ENCODE results near the gene WWC2.

WWC2 gene

DNA sequence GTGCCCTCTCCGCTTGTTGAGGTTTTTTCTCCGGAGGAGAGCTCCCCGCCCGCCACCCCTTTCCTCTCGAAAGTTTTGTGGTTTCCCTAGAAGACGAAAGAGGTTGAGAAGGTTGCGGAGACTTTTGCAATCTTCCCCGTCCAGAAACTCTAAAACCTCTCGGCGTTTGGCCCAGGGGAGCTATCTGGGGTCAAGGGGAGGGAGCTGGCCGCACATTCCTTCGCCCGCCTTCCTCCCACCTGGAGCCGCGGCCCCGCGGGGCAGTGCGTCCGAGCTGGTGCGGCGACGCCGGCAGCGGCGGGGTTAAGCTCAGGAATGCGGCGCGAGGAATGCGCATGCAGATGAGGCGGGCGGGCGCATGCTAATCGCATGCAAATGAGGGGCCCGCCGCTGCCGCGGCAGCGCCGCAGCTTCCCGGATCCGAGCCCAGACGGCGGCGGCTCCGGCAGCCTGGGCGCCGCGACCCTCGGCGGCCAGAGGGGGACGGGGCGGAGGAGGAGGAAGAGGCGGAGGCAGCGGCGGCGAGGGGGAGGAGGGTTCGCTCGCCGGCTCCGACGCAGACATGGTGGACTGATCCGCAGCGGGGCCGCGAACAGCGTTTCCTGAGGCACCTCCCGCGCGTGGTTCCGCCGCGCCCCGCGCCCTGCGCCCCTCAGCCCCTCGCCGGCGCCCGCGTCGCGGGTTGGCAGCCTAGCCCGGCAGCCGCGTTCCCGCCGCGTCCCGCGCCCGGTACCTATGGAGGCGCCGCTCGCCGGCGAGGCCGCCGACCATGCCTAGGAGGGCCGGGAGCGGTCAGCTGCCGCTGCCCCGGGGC lies at the start of gene WWC2:
Gene WWC2 (plus strand): TSS at position 535 of the 814 bp plus-strand sequence. CDS start 235 bp downstream, at position 770.
- Histone ChIP-seq H3K27me3 (ENCODE audit: insufficient read depth, low read length, poor library complexity) (no peaks in the 10 kb centered on the region), H3K36me3 (ENCODE audit: insufficient read depth, low read length) (no peaks in the 10 kb centered on the region), H4K20me1 (ENCODE audit: insufficient read depth, low read length) (no peaks in the 10 kb centered on the region), H3K9me3 (ENCODE audit: insufficient read depth, low read length, severe bottlenecking) (no peaks in the 10 kb centered on the region), H3K4me2 (ENCODE audit: insufficient read depth, low read length) (no peak within 1 kb of the TSS), H3K4me3 (ENCODE audit: low read depth in 1 of 2, low read length in 2 of 2) (no peak within 1 kb of the TSS), H2AFZ (ENCODE audit: low read depth, low read length) (no peak within 1 kb of the TSS), H3K27ac (ENCODE audit: low read length) (no peak within 1 kb of the TSS), H3K9ac (ENCODE audit: low read depth, low read length) (no peak within 1 kb of the TSS), H3K79me2 (ENCODE audit: insufficient read depth, low read length) (no peaks in the 10 kb centered on the region), H3K4me1 (ENCODE audit: insufficient read depth, low read length) (no peaks in the 10 kb centered on the region)
- no peak for ATAC-seq (ENCODE audit: insufficient read depth, low read depth)
- no peak for DNase-seq
- no peak for TF ChIP-seq EZH2 (IDR thresholded peaks at IDR 0.05; ENCODE audit: borderline replicate concordance, low read depth, low read length, severe bottlenecking)
- TF ChIP-seq, protein P1, sequence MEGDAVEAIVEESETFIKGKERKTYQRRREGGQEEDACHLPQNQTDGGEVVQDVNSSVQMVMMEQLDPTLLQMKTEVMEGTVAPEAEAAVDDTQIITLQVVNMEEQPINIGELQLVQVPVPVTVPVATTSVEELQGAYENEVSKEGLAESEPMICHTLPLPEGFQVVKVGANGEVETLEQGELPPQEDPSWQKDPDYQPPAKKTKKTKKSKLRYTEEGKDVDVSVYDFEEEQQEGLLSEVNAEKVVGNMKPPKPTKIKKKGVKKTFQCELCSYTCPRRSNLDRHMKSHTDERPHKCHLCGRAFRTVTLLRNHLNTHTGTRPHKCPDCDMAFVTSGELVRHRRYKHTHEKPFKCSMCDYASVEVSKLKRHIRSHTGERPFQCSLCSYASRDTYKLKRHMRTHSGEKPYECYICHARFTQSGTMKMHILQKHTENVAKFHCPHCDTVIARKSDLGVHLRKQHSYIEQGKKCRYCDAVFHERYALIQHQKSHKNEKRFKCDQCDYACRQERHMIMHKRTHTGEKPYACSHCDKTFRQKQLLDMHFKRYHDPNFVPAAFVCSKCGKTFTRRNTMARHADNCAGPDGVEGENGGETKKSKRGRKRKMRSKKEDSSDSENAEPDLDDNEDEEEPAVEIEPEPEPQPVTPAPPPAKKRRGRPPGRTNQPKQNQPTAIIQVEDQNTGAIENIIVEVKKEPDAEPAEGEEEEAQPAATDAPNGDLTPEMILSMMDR (IDR thresholded peaks at IDR 0.05; ENCODE audit: borderline replicate concordance, extremely low read depth, low read length, poor library complexity, severe bottlenecking), result no peak

DNA sequence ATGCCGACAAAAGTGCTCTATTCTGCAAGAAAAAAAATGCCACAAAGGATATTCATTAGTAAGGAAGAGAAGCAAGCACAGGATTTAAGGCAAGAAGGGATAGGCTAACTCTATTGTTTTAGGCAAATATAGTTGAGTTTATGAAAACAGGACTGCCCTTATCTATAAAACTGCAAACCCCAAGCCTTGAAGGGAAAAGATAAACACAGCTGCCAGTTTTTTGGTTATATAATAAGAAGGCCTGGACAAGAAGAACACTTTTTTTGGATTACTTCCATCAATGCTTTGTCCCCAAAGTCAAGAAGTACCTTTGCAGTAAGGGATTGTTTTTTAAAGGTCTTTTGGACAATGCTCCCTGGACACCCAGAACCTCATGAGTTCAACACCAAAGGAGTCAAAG lies 45.4 kb upstream of the WWC2 start:
- DNase-seq, result no peak
- H4K20me1 ChIP-seq (ENCODE audit: insufficient read depth, low read length), result no peaks in the 10 kb centered on the region

DNA sequence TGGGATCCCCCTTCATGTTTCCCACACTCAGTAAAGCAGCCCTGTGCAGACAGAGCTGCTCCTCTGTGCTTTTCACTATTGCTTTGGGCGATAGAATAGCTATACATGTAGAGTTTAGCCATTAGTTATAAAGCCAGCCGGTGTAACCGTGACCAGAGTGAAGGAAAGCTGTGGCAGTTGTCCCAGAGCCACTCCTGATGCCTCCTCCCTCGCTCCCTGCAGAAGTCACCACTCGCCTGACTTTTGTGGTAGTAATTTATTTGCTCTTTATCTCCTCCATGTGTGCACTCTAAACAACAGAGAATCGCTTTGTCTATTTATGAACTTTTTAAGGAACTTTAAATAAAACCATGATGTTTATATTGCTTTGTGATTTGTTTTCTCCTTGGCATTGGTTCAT lies 41.8 kb upstream of the WWC2 start:
- ATAC-seq (ENCODE audit: insufficient read depth, low read depth), result no peak
- no peaks in the 10 kb centered on the region for H3K9me3 ChIP-seq (ENCODE audit: insufficient read depth, low read length, severe bottlenecking)
- no peak overlapping the region for H2AFZ ChIP-seq (ENCODE audit: low read depth, low read length)
- no peaks in the 10 kb centered on the region for H3K36me3 ChIP-seq (ENCODE audit: insufficient read depth, low read length)
- DNase-seq, result no peak
- H3K4me2 ChIP-seq (ENCODE audit: insufficient read depth, low read length), result no peak overlapping the region
- no peaks in the 10 kb centered on the region for H3K79me2 ChIP-seq (ENCODE audit: insufficient read depth, low read length)
- no peak overlapping the region for H3K4me3 ChIP-seq (ENCODE audit: low read depth in 1 of 2, low read length in 2 of 2)
- no peak overlapping the region for H3K9ac ChIP-seq (ENCODE audit: low read depth, low read length)
- H3K27ac ChIP-seq (ENCODE audit: low read length), result no peak overlapping the region
- no peak for TF ChIP-seq EZH2 (IDR thresholded peaks at IDR 0.05; ENCODE audit: borderline replicate concordance, low read depth, low read length, severe bottlenecking)
- TF ChIP-seq, protein P1 (IDR thresholded peaks at IDR 0.05; ENCODE audit: borderline replicate concordance, extremely low read depth, low read length, poor library complexity, severe bottlenecking), result no peak
- H4K20me1 ChIP-seq (ENCODE audit: insufficient read depth, low read length), result no peaks in the 10 kb centered on the region
- H3K27me3 ChIP-seq (ENCODE audit: insufficient read depth, low read length, poor library complexity), result no peaks in the 10 kb centered on the region
- H3K4me1 ChIP-seq (ENCODE audit: insufficient read depth, low read length), result no peaks in the 10 kb centered on the region

More for the DNA sequence above, 45.4 kb upstream of the WWC2 start:
- Histone ChIP-seq H3K36me3 (ENCODE audit: insufficient read depth, low read length) (no peaks in the 10 kb centered on the region), H3K9ac (ENCODE audit: low read depth, low read length) (no peak overlapping the region), H3K4me2 (ENCODE audit: insufficient read depth, low read length) (no peak overlapping the region), H3K27me3 (ENCODE audit: insufficient read depth, low read length, poor library complexity) (no peaks in the 10 kb centered on the region), H2AFZ (ENCODE audit: low read depth, low read length) (no peak overlapping the region), H3K27ac (ENCODE audit: low read length) (no peak overlapping the region), H3K4me3 (ENCODE audit: low read depth in 1 of 2, low read length in 2 of 2) (no peak overlapping the region), H3K4me1 (ENCODE audit: insufficient read depth, low read length) (no peaks in the 10 kb centered on the region), H3K79me2 (ENCODE audit: insufficient read depth, low read length) (no peaks in the 10 kb centered on the region), H3K9me3 (ENCODE audit: insufficient read depth, low read length, severe bottlenecking) (no peaks in the 10 kb centered on the region)
- ATAC-seq (ENCODE audit: insufficient read depth, low read depth), result no peak
- no peak for TF ChIP-seq EZH2 (IDR thresholded peaks at IDR 0.05; ENCODE audit: borderline replicate concordance, low read depth, low read length, severe bottlenecking)
- TF ChIP-seq, protein P1 (IDR thresholded peaks at IDR 0.05; ENCODE audit: borderline replicate concordance, extremely low read depth, low read length, poor library complexity, severe bottlenecking), result no peak
